GM23338 (cell line): ENCODE measurements around the gene CUX1. TPM values are rescaled to one million over a fixed set of nuclear protein-coding genes. Genes with fewer than 3 reads are reported as not detected.

ENCODE experiments used
- ATAC-seq: fragments of 200-7000 bp; cut with Tn5 transposase; 3 replicates; pipeline ENCODE4 v1.9.1; 2020
- DNase-seq: peaks from one replicate; pipeline ENCODE4 v3.0.0-alpha.2; 2015; ENCODE audit warnings: low spot score
- H2AFZ ChIP-seq: fragments of 200-600 bp; sonication (generic); 2 replicates; pipeline ENCODE4 v1.8.0; 2016; ENCODE audit warnings: antibody characterized with exemption, mild to moderate bottlenecking, moderate library complexity
- H3F3A ChIP-seq: fragments of 200-600 bp; sonication (generic); replicated peaks from 2 replicates; pipeline ENCODE4 v1.8.0; 2017; ENCODE audit warnings: antibody characterized with exemption, mixed run types, low read depth
- H3K27ac ChIP-seq: fragments of 200-600 bp; sonication (generic); 2 replicates; pipeline ENCODE4 v1.6.1; 2016; ENCODE audit warnings: low read depth
- H3K27me3 ChIP-seq: fragments of 200-600 bp; sonication (generic); 2 replicates; pipeline ENCODE4 v1.8.0; 2016; ENCODE audit warnings: mild to moderate bottlenecking, mixed run types, moderate library complexity; ENCODE audit not compliant: insufficient read depth
- H3K36me3 ChIP-seq: fragments of 200-600 bp; sonication (generic); 2 replicates; pipeline ENCODE4 v1.8.0; 2016; ENCODE audit warnings: mild to moderate bottlenecking; ENCODE audit not compliant: insufficient read depth
- H3K4me1 ChIP-seq: fragments of 200-600 bp; sonication (generic); 2 replicates; pipeline ENCODE4 v1.8.0; 2016; ENCODE audit warnings: mild to moderate bottlenecking, moderate library complexity; ENCODE audit not compliant: insufficient read depth
- H3K4me2 ChIP-seq: fragments of 200-600 bp; sonication (generic); 2 replicates; pipeline ENCODE4 v1.7.1; 2017; ENCODE audit warnings: mixed run types
- H3K4me3 ChIP-seq: fragments of 200-600 bp; sonication (generic); 2 replicates; pipeline ENCODE4 v1.6.1; 2016; ENCODE audit warnings: mixed run types
- H3K79me2 ChIP-seq: fragments of 200-600 bp; sonication (generic); replicated peaks from 2 replicates; pipeline ENCODE4 v1.8.0; 2017; ENCODE audit warnings: mild to moderate bottlenecking; ENCODE audit not compliant: insufficient read depth
- H3K9me2 ChIP-seq: fragments of 200-600 bp; sonication (generic); 2 replicates; pipeline ENCODE4 v1.8.0; 2017; ENCODE audit not compliant: insufficient read depth
- H4K20me1 ChIP-seq: fragments of 200-600 bp; sonication (generic); replicated peaks from 2 replicates; pipeline ENCODE4 v1.8.0; 2017; ENCODE audit warnings: mild to moderate bottlenecking; ENCODE audit not compliant: insufficient read depth
- H3K27ac Mint-ChIP-seq: 2 replicates; pipeline ENCODE4 v1.8.0; 2020; ENCODE audit warnings: inconsistent platforms, mild to moderate bottlenecking, moderate library complexity, mixed read lengths
- H3K27me3 Mint-ChIP-seq: 3 replicates; pipeline ENCODE4 v1.8.0; 2022; ENCODE audit warnings: low read depth, mild to moderate bottlenecking, moderate library complexity, mixed read lengths, inconsistent platforms; ENCODE audit not compliant: insufficient read depth, poor library complexity
- H3K36me3 Mint-ChIP-seq: 3 replicates; pipeline ENCODE4 v1.8.0; 2021; ENCODE audit warnings: low read depth, mild to moderate bottlenecking, inconsistent platforms, moderate library complexity, mixed read lengths
- H3K4me1 Mint-ChIP-seq: 3 replicates; pipeline ENCODE4 v1.8.0; 2020; ENCODE audit warnings: mild to moderate bottlenecking, inconsistent platforms, mixed read lengths
- H3K4me3 Mint-ChIP-seq: 3 replicates; pipeline ENCODE4 v1.8.0; 2021; ENCODE audit warnings: moderate library complexity, mild to moderate bottlenecking, inconsistent platforms, mixed read lengths
- H3K9me3 Mint-ChIP-seq: 3 replicates; pipeline ENCODE4 v1.8.0; 2020; ENCODE audit warnings: moderate library complexity, mild to moderate bottlenecking, inconsistent platforms, mixed read lengths
- CREB1 ChIP-seq: fragments of 250-450 bp; sonication (Bioruptor Pico); IDR thresholded peaks from 2 replicates; pipeline ENCODE4 v1.5.0; 2020; ENCODE audit warnings: low read depth, mild to moderate bottlenecking, moderate library complexity
- CTCF ChIP-seq, 2 experiments: fragments of 200-600 bp in 1 of 2; sonication (generic) in 1 of 2; conservative IDR thresholded peaks; 2 replicates each; pipeline versions ENCODE4 v1.5.1 to v1.6.1; 2016 to 2017; ENCODE audit warnings: antibody characterized with exemption in 2 of 2, low read depth in 2 of 2, mild to moderate bottlenecking in 2 of 2, moderate library complexity in 1 of 2
- ETS1 ChIP-seq: IDR thresholded peaks from 2 replicates; pipeline ENCODE4 v1.6.1; 2016; ENCODE audit warnings: antibody characterized with exemption
- NANOG ChIP-seq: IDR thresholded peaks from 2 replicates; pipeline ENCODE4 v1.6.1; 2016; ENCODE audit warnings: antibody characterized with exemption, borderline replicate concordance
- STAT1 ChIP-seq: IDR thresholded peaks from one replicate; pipeline ENCODE4 v1.6.1; 2016; ENCODE audit warnings: antibody characterized with exemption; ENCODE audit not compliant: unreplicated experiment
- ZNF114 ChIP-seq: fragments of 250-450 bp; sonication (Bioruptor Pico); IDR thresholded peaks from 2 replicates; pipeline ENCODE4 v1.5.0; 2020; ENCODE audit warnings: mild to moderate bottlenecking, moderate library complexity
- ZNF462 ChIP-seq: fragments of 250-450 bp; sonication (Bioruptor Pico); IDR thresholded peaks from 2 replicates; pipeline ENCODE4 v1.5.0; 2020; ENCODE audit warnings: mild to moderate bottlenecking, moderate library complexity
- polyA plus RNA-seq: library from polyadenylated mRNA; unstranded; fragments of >200 nt; fragmentation: Nextera tagmentation; extraction: Ambion mirVana; gene quantifications from 2 replicates; pipeline ENCODE4 v1.2.1, GENCODE V29; 2016
- total RNA-seq: library from RNA; depleted of rRNA; stranded (reverse); fragments of >200 nt; shearing (Covaris generic); gene quantifications from 2 replicates; pipeline ENCODE4 v1.2.3, GENCODE V29; 2014

Gene CUX1
- total and polyA plus RNA-seq, 2 experiments from 2014 or later: 49.9 to 64.0 TPM

DNA sequence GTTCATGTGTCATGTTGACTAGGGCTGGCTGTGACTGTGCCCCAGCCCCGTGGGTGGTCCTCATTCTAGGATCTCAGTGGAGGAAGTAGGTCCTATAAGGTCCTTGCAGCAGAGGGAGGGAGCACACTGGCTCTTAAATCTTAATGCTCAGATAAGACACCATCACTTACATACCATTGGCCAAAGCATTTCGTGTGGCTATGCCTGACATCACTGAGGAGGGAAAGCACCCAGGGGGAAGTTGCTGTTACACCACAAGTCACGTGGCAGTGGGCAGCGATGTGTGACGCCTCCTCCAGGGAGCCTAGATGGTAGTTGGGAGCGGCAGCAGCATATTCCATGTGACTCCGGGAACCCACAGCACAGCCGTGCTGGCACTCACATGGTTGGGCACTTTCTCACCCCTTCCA is 244.6 kb downstream of the CUX1 start:
- Mint-ChIP-seq H3K4me1 (peaks cover 28% of the 10 kb centered on the region), H3K4me3 (no peak overlapping the region), H3K9me3 (no peaks in the 10 kb centered on the region; the same call in 1 of the 3 replicates), H3K27ac (peak overlapping the region; percentile 70; the same call in 1 of the 2 replicates), H3K36me3 (0 out of 3 replicates have a peak, but pooled peaks cover 8% of the 10 kb centered on the region), H3K27me3 (peaks cover 12% of the 10 kb centered on the region)
- no peaks in the 10 kb centered on the region for H3K27me3 ChIP-seq
- no peak overlapping the region for H3K27ac ChIP-seq
- no peak for TF ChIP-seq ZNF114
- no peak for TF ChIP-seq CREB1 (CRISPR knock-in tag)
- no peak for TF ChIP-seq STAT1
- DNase-seq (no peak), ATAC-seq (no peak)
- no peaks in the 10 kb centered on the region for H3K36me3 ChIP-seq
- peaks cover 31% of the 10 kb centered on the region for H3K79me2 ChIP-seq
- 0 out of 2 replicates have a peak, but pooled peaks cover 3% of the 10 kb centered on the region for H3F3A ChIP-seq
- peaks cover 7% of the 10 kb centered on the region; the same call in 1 of the 2 replicates for H3K4me1 ChIP-seq
- H4K20me1 ChIP-seq: peaks cover 5% of the 10 kb centered on the region
- H2AFZ ChIP-seq: no peak overlapping the region
- H3K9me2 ChIP-seq: no peaks in the 10 kb centered on the region
- H3K4me2 ChIP-seq: no peak overlapping the region
- no peak overlapping the region for H3K4me3 ChIP-seq

- DNase-seq (peak; percentile 82), ATAC-seq (peak; percentile 89)
- Histone ChIP-seq H3K4me1 (peaks cover 7% of the 10 kb centered on the region; the same call in 1 of the 2 replicates), H2AFZ (no peak overlapping the region), H3K27ac (0 out of 2 replicates have a peak overlapping the region, but pooled peaks have one; percentile 81), H3K4me3 (no peak overlapping the region), H4K20me1 (peaks cover 5% of the 10 kb centered on the region), H3F3A (0 out of 2 replicates have a peak, but pooled peaks cover 3% of the 10 kb centered on the region), H3K9me2 (no peaks in the 10 kb centered on the region), H3K27me3 (no peaks in the 10 kb centered on the region), H3K79me2 (peaks cover 25% of the 10 kb centered on the region), H3K4me2 (no peak overlapping the region), H3K36me3 (no peaks in the 10 kb centered on the region)
- Mint-ChIP-seq H3K4me3 (no peak overlapping the region), H3K9me3 (no peaks in the 10 kb centered on the region; the same call in 1 of the 3 replicates), H3K4me1 (peaks cover 28% of the 10 kb centered on the region), H3K36me3 (0 out of 3 replicates have a peak, but pooled peaks cover 8% of the 10 kb centered on the region), H3K27ac (peak overlapping the region; percentile 33; the same call in 1 of the 2 replicates), H3K27me3 (peaks cover 11% of the 10 kb centered on the region)
- TF ChIP-seq ETS1 (no peak), CTCF (conservative IDR thresholded peaks at IDR 0.05; ENCODE audit: low read depth in 2 of 2) (no peak), ZNF462 (CRISPR knock-in tag) (no peak), STAT1 (no peak), NANOG (no peak)
Measured at GRCh38 chr7:102063690-102064180, 246.3 kb downstream of the CUX1 start.
